ENCODE measurements around the gene PPFIA2. TPM values are rescaled to one million over a fixed set of nuclear protein-coding genes. Genes with fewer than 3 reads are reported as not detected.

PPFIA2 gene
- total and polyA plus RNA-seq, 9 of the 15 experiments (the other 6 are each of a cell fraction or from before 2014, with no cell fraction given): not detected

- Histone ChIP-seq H3K4me1 (replicated peaks in 1 of 2; ENCODE audit: control insufficient read depth in 2 of 2, insufficient read depth in 2 of 2, low read length in 2 of 2) (no peaks in the 10 kb centered on the region), H3K36me3 (ENCODE audit: control insufficient read depth, insufficient read depth, low read length) (no peaks in the 10 kb centered on the region), H4K20me1 (replicated peaks; ENCODE audit: control insufficient read depth, insufficient read depth, low read length) (no peaks in the 10 kb centered on the region), H3K4me2 (ENCODE audit: insufficient read depth, low read length) (no peak overlapping the region), H3K9ac (ENCODE audit: insufficient read depth in 1 of 2, low read depth in 2 of 2, low read length in 2 of 2) (no peak overlapping the region), H3K27ac (ENCODE audit: extremely low read depth, low read depth, low read length) (no peak overlapping the region), H3K4me3 (no peak overlapping the region), H3K9me1 (ENCODE audit: control insufficient read depth, insufficient read depth, low read length) (no peaks in the 10 kb centered on the region), H3K27me3 (ENCODE audit: control insufficient read depth in 2 of 2, insufficient read depth in 2 of 2, low read length in 2 of 2) (no peaks in the 10 kb centered on the region), H2AFZ (ENCODE audit: low read depth, low read length) (no peak overlapping the region), H3K9me3 (replicated peaks; ENCODE audit: control insufficient read depth, insufficient read depth, low read depth, low read length) (no peaks in the 10 kb centered on the region), H3K79me2 (ENCODE audit: control insufficient read depth, insufficient read depth, low read length) (no peaks in the 10 kb centered on the region)
- no peak for TF ChIP-seq USF1 (CRISPR knock-in tag; IDR thresholded peaks at IDR 0.05)
- TF ChIP-seq CGGBP1 (CRISPR knock-in tag; IDR thresholded peaks at IDR 0.05): no peak
- no peak for TF ChIP-seq RB1 (IDR thresholded peaks at IDR 0.05; ENCODE audit: low read depth)
- TF ChIP-seq C11orf30 (IDR thresholded peaks at IDR 0.05; ENCODE audit: low read depth): no peak
- TF ChIP-seq ZNF431 (CRISPR knock-in tag; IDR thresholded peaks at IDR 0.05): no peak
- ATAC-seq (no peak), DNase-seq (ENCODE audit: extremely low read depth in 1 of 4, low spot score in 3 of 4) (no peak), FAIRE-seq (no peak)
- POLR2A ChIA-PET: no interaction called here
- in situ Hi-C loops (cut with MboI) (no loop called here), intact Hi-C loops (cut with micrococcal nuclease) (no loop called here)
- BruUV-seq (replicated peaks): no TSS peak
- CTCF ChIA-PET (ENCODE audit: low intra/inter-chr PET ratio): no interaction called here
Measured at GRCh38 chr12:81209012-81209411, 550.1 kb downstream of the PPFIA2 start.
